SK-N-SH (cell line): ENCODE measurements around the gene RAVER2. TPM values are rescaled to one million over a fixed set of nuclear protein-coding genes. Genes with fewer than 3 reads are reported as not detected.

Experiments
- CTCF ChIA-PET: fragments of 300-600, 350-600 bp; formaldehyde crosslinking; extraction: SDS; loops from one replicate; lab custom pipeline; 2021; lab: Yijun Ruan, JAX
- POLR2A ChIA-PET: fragments of 350-600 bp; sonication (Branson Sonifier 250); formaldehyde crosslinking; extraction: SDS; loops from one replicate; lab custom pipeline; 2020; ENCODE audit warnings: antibody characterized with exemption, inconsistent platforms; lab: Yijun Ruan, JAX
- DNase-seq: peaks from one replicate; pipeline ENCODE4 v3.0.0; 2012
- H2AFZ ChIP-seq: fragments of 200-600 bp; sonication (generic); 2 replicates; pipeline ENCODE4 v1.8.1; 2016; ENCODE audit warnings: antibody characterized with exemption, mild to moderate bottlenecking, low read depth
- H3F3A ChIP-seq: fragments of 200-600 bp; sonication (generic); replicated peaks from 2 replicates; pipeline ENCODE3; 2016; ENCODE audit warnings: antibody characterized with exemption, mild to moderate bottlenecking; ENCODE audit not compliant: insufficient read depth
- H3K27ac ChIP-seq, 2 experiments: fragments of 200-500 bp in 1 of 2; fragments of 200-600 bp in 1 of 2; sonication (Bioruptor generic) in 1 of 2; sonication (generic), shearing (Covaris generic) in 1 of 2; 2 replicates each; pipeline versions ENCODE4 v1.5.1 to v1.6.1; 2014 to 2016; ENCODE audit warnings: low read depth in 2 of 2, inconsistent platforms in 1 of 2, low read length in 1 of 2, mild to moderate bottlenecking in 1 of 2, mixed read lengths in 1 of 2
- H3K27me3 ChIP-seq: fragments of 200-600 bp; sonication (generic), shearing (Covaris generic); 2 replicates; pipeline ENCODE4 v1.6.1; 2016; ENCODE audit warnings: mixed run types; ENCODE audit not compliant: insufficient read depth
- H3K36me3 ChIP-seq, 2 experiments: fragments of 200-500 bp in 1 of 2; fragments of 200-600 bp in 1 of 2; sonication (Bioruptor generic) in 1 of 2; sonication (generic) in 1 of 2; replicated peaks in 1 of 2; 2 replicates each; pipeline versions ENCODE3 to v1.5.1; 2014 to 2016; ENCODE audit warnings: low read length in 1 of 2, mild to moderate bottlenecking in 1 of 2; ENCODE audit not compliant: insufficient read depth in 2 of 2, control insufficient read depth in 1 of 2
- H3K4me1 ChIP-seq, 2 experiments: fragments of 200-500 bp in 1 of 2; fragments of 200-600 bp in 1 of 2; sonication (Bioruptor generic) in 1 of 2; sonication (generic), shearing (Covaris generic) in 1 of 2; 2 replicates each; pipeline versions ENCODE4 v1.5.1 to v1.6.1; 2014 to 2016; ENCODE audit warnings: low read depth in 1 of 2, low read length in 1 of 2, mixed run types in 1 of 2; ENCODE audit not compliant: insufficient read depth in 2 of 2, control insufficient read depth in 1 of 2
- H3K4me2 ChIP-seq: fragments of 200-600 bp; sonication (generic), shearing (Covaris generic); 2 replicates; pipeline ENCODE4 v1.6.1; 2017; ENCODE audit warnings: mixed run types
- H3K4me3 ChIP-seq, 2 experiments: fragments of 200-500 bp in 1 of 2; fragments of 200-600 bp in 1 of 2; sonication (Bioruptor generic) in 1 of 2; sonication (generic), shearing (Covaris generic) in 1 of 2; 2 replicates each; pipeline versions ENCODE4 v1.5.1 to v1.8.1; 2014 to 2016; ENCODE audit warnings: low read depth in 2 of 2, inconsistent platforms in 1 of 2, low read length in 1 of 2, mild to moderate bottlenecking in 1 of 2, mixed read lengths in 1 of 2, moderate library complexity in 1 of 2
- H3K79me2 ChIP-seq: fragments of 200-600 bp; sonication (generic); 2 replicates; pipeline ENCODE4 v1.8.1; 2017; ENCODE audit warnings: mild to moderate bottlenecking; ENCODE audit not compliant: insufficient read depth
- H3K9ac ChIP-seq: fragments of 200-600 bp; sonication (generic); 2 replicates; pipeline ENCODE4 v1.6.1; 2017; ENCODE audit warnings: mixed run types
- H3K9me2 ChIP-seq: fragments of 200-600 bp; sonication (generic); 2 replicates; pipeline ENCODE4 v1.6.1; 2017; ENCODE audit warnings: mixed run types
- H3K9me3 ChIP-seq: fragments of 200-600 bp; sonication (generic); 2 replicates; pipeline ENCODE4 v1.6.1; 2017; ENCODE audit warnings: mixed run types, mild to moderate bottlenecking, moderate library complexity
- H4K20me1 ChIP-seq: fragments of 200-600 bp; sonication (generic); 2 replicates; pipeline ENCODE4 v1.6.1; 2017; ENCODE audit warnings: mild to moderate bottlenecking, mixed run types; ENCODE audit not compliant: insufficient read depth
- CHD2 ChIP-seq: fragments of 150-350 bp; IDR thresholded peaks from 2 replicates; pipeline ENCODE4 v1.6.1; 2018; ENCODE audit warnings: low read length; ENCODE audit not compliant: partially characterized antibody
- FOSL2 ChIP-seq: IDR thresholded peaks from 2 replicates; pipeline ENCODE4 v1.4.0; 2012; ENCODE audit warnings: low read depth, mild to moderate bottlenecking, moderate library complexity, borderline replicate concordance
- FOXJ3 ChIP-seq: sonication (generic); formaldehyde crosslinking; IDR thresholded peaks from 2 replicates; pipeline ENCODE4 v1.5.1; 2020; ENCODE audit warnings: mild to moderate bottlenecking, missing genetic modification reagents
- GABPA ChIP-seq: IDR thresholded peaks from 2 replicates; pipeline ENCODE4 v1.4.0; 2012; ENCODE audit warnings: low read depth, mild to moderate bottlenecking
- MEF2A ChIP-seq: IDR thresholded peaks from 2 replicates; pipeline ENCODE4 v1.4.0; 2012; ENCODE audit warnings: low read depth, borderline replicate concordance
- NRF1 ChIP-seq: IDR thresholded peaks from 2 replicates; pipeline ENCODE4 v1.6.1; 2012; ENCODE audit warnings: low read depth, mild to moderate bottlenecking, low read length
- POLR2AphosphoS5 ChIP-seq: IDR thresholded peaks from 2 replicates; pipeline ENCODE4 v1.6.1; 2012; ENCODE audit warnings: low read depth, low read length
- RAD21 ChIP-seq: IDR thresholded peaks from 2 replicates; pipeline ENCODE4 v1.6.1; 2012; ENCODE audit warnings: mild to moderate bottlenecking, low read length
- RFX5 ChIP-seq: IDR thresholded peaks from 2 replicates; pipeline ENCODE4 v1.6.1; 2012; ENCODE audit warnings: mild to moderate bottlenecking, improper control_type of control experiment, low read length
- SMC3 ChIP-seq: IDR thresholded peaks from 2 replicates; pipeline ENCODE4 v1.6.1; 2012; ENCODE audit warnings: low read depth, low read length, improper control_type of control experiment
- TCF12 ChIP-seq: IDR thresholded peaks from 2 replicates; pipeline ENCODE4 v1.4.0; 2012
- TEAD4 ChIP-seq: IDR thresholded peaks from 2 replicates; pipeline ENCODE4 v1.4.0; 2012; ENCODE audit warnings: mild to moderate bottlenecking, borderline replicate concordance; ENCODE audit not compliant: insufficient read depth
- YY1 ChIP-seq: IDR thresholded peaks from 2 replicates; pipeline ENCODE4 v1.4.0; 2012; ENCODE audit warnings: low read depth, mild to moderate bottlenecking
- WGBS: methylation state at CpG from one replicate; pipeline ENCODE4 v1.1.6; 2017; ENCODE audit warnings: low lambda C conversion rate; 5-methylcytosine and 5-hydroxymethylcytosine counted together
- polyA plus RNA-seq, 3 experiments: library from polyadenylated mRNA; depleted of rRNA; stranded (reverse); fragments of >200 nt; gene quantifications; 2 replicates each; pipeline ENCODE4 v1.2.3, GENCODE V29; 2012
- TF ChIP-seq, protein P1 (sequence below): IDR thresholded peaks from 2 replicates; pipeline ENCODE4; 2012
- TF ChIP-seq, protein P2 (sequence below): IDR thresholded peaks from 2 replicates; pipeline ENCODE4 v1.6.1; 2012; ENCODE audit warnings: mild to moderate bottlenecking, low read depth, low read length, moderate library complexity
- TF ChIP-seq, protein P3 (sequence below): fragments of 150-350 bp; IDR thresholded peaks from 2 replicates; pipeline ENCODE4 v1.6.1; 2017; ENCODE audit warnings: antibody characterized with exemption, low read length, low read depth, borderline replicate concordance
- TF ChIP-seq, protein P4 (sequence below): fragments of 200-600 bp; sonication (generic); IDR thresholded peaks from 2 replicates; pipeline ENCODE4 v1.6.1; 2017; ENCODE audit warnings: antibody characterized with exemption, mild to moderate bottlenecking, moderate library complexity
- TF ChIP-seq, protein P5 (sequence below): IDR thresholded peaks from 2 replicates; pipeline ENCODE4 v1.4.0; 2012; ENCODE audit warnings: low read depth, borderline replicate concordance
- TF ChIP-seq, protein P6 (sequence below): fragments of 150-350 bp; IDR thresholded peaks from 2 replicates; pipeline ENCODE4 v1.6.1; 2016; ENCODE audit warnings: mild to moderate bottlenecking, low read depth, low read length

RAVER2 gene
- polyA plus RNA-seq, 1 of the 3 experiments (the other 2 are of a cell fraction), result 7.3 TPM

DNA sequence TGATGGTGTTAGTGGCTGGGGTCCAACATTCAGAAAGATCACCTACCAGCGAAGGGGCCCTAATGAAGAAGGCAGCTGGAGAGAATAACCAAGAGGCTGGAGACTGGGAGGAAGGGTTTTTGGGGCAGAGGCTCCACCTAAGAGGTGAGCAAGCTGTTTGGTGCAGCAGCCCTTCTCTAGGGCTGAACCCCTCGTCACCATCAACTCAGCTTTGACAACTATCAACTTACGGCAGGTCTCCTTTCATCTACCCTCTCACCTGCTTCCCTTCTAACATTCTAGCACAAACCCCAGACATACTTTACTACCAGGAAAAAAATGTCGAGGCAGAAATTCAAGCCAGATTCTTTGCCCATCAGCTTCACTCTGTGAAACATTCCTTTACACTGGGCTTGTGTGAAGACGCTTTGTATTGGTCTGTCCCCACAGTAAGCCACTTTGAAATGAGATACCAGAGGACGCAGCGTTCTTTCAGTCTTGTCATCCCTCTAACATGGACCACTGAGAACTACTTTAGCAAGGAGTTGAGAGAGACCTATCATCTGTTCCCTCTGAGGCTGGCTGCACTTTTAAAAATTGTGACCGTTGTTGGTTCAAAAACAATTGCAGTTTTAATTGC lies 84.6 kb downstream of the RAVER2 start:
- ChIA-PET POLR2A (no interaction called here), CTCF (interaction anchor here (1.6 kb wide), 1 partner anchor 560 kb away, joined by 5 read pairs; no protein-coding TSS in a partner anchor)
- no peak overlapping the region for H3K4me3 ChIP-seq
- no peak overlapping the region for H3K27ac ChIP-seq
- H4K20me1 ChIP-seq, result no peaks in the 10 kb centered on the region
- WGBS, result 99% methylated on average over 8 of the region's 8 CpGs
- H3K4me2 ChIP-seq, result no peak overlapping the region
- TF ChIP-seq GABPA, result no peak
- TF ChIP-seq MEF2A, result no peak
- TF ChIP-seq YY1, result no peak
- TF ChIP-seq, protein P1, sequence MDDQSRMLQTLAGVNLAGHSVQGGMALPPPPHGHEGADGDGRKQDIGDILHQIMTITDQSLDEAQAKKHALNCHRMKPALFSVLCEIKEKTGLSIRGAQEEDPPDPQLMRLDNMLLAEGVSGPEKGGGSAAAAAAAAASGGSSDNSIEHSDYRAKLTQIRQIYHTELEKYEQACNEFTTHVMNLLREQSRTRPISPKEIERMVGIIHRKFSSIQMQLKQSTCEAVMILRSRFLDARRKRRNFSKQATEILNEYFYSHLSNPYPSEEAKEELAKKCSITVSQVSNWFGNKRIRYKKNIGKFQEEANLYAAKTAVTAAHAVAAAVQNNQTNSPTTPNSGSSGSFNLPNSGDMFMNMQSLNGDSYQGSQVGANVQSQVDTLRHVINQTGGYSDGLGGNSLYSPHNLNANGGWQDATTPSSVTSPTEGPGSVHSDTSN, result no peak
- TF ChIP-seq POLR2AphosphoS5, result no peak; the same call in 1 of the 2 replicates
- no peak for TF ChIP-seq NRF1
- no peak for TF ChIP-seq RFX5
- no peak for TF ChIP-seq RAD21
- TF ChIP-seq TEAD4, result no peak
- TF ChIP-seq TCF12, result no peak
- TF ChIP-seq, protein P2, sequence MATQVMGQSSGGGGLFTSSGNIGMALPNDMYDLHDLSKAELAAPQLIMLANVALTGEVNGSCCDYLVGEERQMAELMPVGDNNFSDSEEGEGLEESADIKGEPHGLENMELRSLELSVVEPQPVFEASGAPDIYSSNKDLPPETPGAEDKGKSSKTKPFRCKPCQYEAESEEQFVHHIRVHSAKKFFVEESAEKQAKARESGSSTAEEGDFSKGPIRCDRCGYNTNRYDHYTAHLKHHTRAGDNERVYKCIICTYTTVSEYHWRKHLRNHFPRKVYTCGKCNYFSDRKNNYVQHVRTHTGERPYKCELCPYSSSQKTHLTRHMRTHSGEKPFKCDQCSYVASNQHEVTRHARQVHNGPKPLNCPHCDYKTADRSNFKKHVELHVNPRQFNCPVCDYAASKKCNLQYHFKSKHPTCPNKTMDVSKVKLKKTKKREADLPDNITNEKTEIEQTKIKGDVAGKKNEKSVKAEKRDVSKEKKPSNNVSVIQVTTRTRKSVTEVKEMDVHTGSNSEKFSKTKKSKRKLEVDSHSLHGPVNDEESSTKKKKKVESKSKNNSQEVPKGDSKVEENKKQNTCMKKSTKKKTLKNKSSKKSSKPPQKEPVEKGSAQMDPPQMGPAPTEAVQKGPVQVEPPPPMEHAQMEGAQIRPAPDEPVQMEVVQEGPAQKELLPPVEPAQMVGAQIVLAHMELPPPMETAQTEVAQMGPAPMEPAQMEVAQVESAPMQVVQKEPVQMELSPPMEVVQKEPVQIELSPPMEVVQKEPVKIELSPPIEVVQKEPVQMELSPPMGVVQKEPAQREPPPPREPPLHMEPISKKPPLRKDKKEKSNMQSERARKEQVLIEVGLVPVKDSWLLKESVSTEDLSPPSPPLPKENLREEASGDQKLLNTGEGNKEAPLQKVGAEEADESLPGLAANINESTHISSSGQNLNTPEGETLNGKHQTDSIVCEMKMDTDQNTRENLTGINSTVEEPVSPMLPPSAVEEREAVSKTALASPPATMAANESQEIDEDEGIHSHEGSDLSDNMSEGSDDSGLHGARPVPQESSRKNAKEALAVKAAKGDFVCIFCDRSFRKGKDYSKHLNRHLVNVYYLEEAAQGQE, result no peak
- no peak for TF ChIP-seq FOXJ3 (CRISPR knock-in tag)
- TF ChIP-seq SMC3, result no peak
- no peak for TF ChIP-seq CHD2
- TF ChIP-seq, protein P3, sequence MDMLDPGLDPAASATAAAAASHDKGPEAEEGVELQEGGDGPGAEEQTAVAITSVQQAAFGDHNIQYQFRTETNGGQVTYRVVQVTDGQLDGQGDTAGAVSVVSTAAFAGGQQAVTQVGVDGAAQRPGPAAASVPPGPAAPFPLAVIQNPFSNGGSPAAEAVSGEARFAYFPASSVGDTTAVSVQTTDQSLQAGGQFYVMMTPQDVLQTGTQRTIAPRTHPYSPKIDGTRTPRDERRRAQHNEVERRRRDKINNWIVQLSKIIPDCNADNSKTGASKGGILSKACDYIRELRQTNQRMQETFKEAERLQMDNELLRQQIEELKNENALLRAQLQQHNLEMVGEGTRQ, result no peak
- TF ChIP-seq, protein P4, sequence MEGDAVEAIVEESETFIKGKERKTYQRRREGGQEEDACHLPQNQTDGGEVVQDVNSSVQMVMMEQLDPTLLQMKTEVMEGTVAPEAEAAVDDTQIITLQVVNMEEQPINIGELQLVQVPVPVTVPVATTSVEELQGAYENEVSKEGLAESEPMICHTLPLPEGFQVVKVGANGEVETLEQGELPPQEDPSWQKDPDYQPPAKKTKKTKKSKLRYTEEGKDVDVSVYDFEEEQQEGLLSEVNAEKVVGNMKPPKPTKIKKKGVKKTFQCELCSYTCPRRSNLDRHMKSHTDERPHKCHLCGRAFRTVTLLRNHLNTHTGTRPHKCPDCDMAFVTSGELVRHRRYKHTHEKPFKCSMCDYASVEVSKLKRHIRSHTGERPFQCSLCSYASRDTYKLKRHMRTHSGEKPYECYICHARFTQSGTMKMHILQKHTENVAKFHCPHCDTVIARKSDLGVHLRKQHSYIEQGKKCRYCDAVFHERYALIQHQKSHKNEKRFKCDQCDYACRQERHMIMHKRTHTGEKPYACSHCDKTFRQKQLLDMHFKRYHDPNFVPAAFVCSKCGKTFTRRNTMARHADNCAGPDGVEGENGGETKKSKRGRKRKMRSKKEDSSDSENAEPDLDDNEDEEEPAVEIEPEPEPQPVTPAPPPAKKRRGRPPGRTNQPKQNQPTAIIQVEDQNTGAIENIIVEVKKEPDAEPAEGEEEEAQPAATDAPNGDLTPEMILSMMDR, result no peak
- TF ChIP-seq, protein P5, sequence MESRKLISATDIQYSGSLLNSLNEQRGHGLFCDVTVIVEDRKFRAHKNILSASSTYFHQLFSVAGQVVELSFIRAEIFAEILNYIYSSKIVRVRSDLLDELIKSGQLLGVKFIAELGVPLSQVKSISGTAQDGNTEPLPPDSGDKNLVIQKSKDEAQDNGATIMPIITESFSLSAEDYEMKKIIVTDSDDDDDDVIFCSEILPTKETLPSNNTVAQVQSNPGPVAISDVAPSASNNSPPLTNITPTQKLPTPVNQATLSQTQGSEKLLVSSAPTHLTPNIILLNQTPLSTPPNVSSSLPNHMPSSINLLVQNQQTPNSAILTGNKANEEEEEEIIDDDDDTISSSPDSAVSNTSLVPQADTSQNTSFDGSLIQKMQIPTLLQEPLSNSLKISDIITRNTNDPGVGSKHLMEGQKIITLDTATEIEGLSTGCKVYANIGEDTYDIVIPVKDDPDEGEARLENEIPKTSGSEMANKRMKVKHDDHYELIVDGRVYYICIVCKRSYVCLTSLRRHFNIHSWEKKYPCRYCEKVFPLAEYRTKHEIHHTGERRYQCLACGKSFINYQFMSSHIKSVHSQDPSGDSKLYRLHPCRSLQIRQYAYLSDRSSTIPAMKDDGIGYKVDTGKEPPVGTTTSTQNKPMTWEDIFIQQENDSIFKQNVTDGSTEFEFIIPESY, result no peak
- TF ChIP-seq FOSL2, result no peak
- TF ChIP-seq, protein P6, sequence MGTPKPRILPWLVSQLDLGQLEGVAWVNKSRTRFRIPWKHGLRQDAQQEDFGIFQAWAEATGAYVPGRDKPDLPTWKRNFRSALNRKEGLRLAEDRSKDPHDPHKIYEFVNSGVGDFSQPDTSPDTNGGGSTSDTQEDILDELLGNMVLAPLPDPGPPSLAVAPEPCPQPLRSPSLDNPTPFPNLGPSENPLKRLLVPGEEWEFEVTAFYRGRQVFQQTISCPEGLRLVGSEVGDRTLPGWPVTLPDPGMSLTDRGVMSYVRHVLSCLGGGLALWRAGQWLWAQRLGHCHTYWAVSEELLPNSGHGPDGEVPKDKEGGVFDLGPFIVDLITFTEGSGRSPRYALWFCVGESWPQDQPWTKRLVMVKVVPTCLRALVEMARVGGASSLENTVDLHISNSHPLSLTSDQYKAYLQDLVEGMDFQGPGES, result no peak
- H3K4me1 ChIP-seq, result no peaks in the 10 kb centered on the region; a peak in 3 of 4 replicates
- H2AFZ ChIP-seq, result no peak overlapping the region
- H3K36me3 ChIP-seq, result peaks cover 36 to 42% of the 10 kb centered on the region in 2 experiments
- no peaks in the 10 kb centered on the region for H3K79me2 ChIP-seq
- no peaks in the 10 kb centered on the region for H3K27me3 ChIP-seq
- DNase-seq, result no peak
- H3K9me3 ChIP-seq, result no peaks in the 10 kb centered on the region
- H3K9ac ChIP-seq, result no peak overlapping the region
- H3F3A ChIP-seq, result peaks cover 6% of the 10 kb centered on the region
- no peaks in the 10 kb centered on the region for H3K9me2 ChIP-seq
